Hematopoietic multipotent progenitor cell treated with erythropoietin and hydrocortisone succinate and interleukin-3 and kit ligand, for 8 days (in vitro differentiated cells): Measurements from ENCODE around the gene DTX3L.
"Not testable (repeated sequence)": the region's sequence is repeated elsewhere in the genome, so short reads cannot be mapped to it uniquely, and the experiment has no call there.

Experiments used
- DNase-seq: peaks from one replicate; pipeline ENCODE4 v3.0.0-alpha.2; 2015

The DTX3L gene

GRCh38 chr3:122562923-122563716, 1.0 kb upstream of the DTX3L start:
- peak; percentile 31 for DNase-seq

GRCh38 chr3:122563717-122564025, 467 bp upstream of the DTX3L start:
- DNase-seq, result peak; percentile 34

- not testable (repeated sequence) for DNase-seq
Measured at GRCh38 chr3:122568131-122568530, 4.0 kb downstream of the DTX3L start.

- DNase-seq, result no peak
Measured at GRCh38 chr3:122568755-122569154, 4.6 kb downstream of the DTX3L start.

- no peak for DNase-seq
Measured at GRCh38 chr3:122572940-122573412, 8.8 kb downstream of the DTX3L start.

GRCh38 chr3:122576174-122576940, 12.2 kb downstream of the DTX3L start:
- no peak for DNase-seq

GRCh38 chr3:122577409-122578031, 13.4 kb downstream of the DTX3L start, which contains the start of gene PARP15:
Gene PARP15, plus strand, starts transcription at chr3:122577650. Its CDS starts 18 bp downstream, at chr3:122577668.
- peak; percentile 72 for DNase-seq

- peak; percentile 46 for DNase-seq
Measured at GRCh38 chr3:122578069-122578740, 14.1 kb downstream of the DTX3L start.

GRCh38 chr3:122580470-122580869, 16.3 kb downstream of the DTX3L start:
- DNase-seq, result no peak

- no peak for DNase-seq
Measured at GRCh38 chr3:122581622-122582021, 17.5 kb downstream of the DTX3L start.

GRCh38 chr3:122582390-122582789, 18.3 kb downstream of the DTX3L start:
- no peak for DNase-seq

GRCh38 chr3:122586098-122586497, 22.0 kb downstream of the DTX3L start:
- no peak for DNase-seq

GRCh38 chr3:122586773-122587485, 22.8 kb downstream of the DTX3L start:
- DNase-seq, result no peak

- DNase-seq, result no peak
Measured at GRCh38 chr3:122587572-122587971, 23.4 kb downstream of the DTX3L start.

- no peak for DNase-seq
Measured at GRCh38 chr3:122589297-122589696, 25.2 kb downstream of the DTX3L start.

GRCh38 chr3:122590610-122591009, 26.5 kb downstream of the DTX3L start:
- no peak for DNase-seq

- DNase-seq, result no peak
Measured at GRCh38 chr3:122594025-122594424, 29.9 kb downstream of the DTX3L start.

- DNase-seq, result peak; percentile 72
Measured at GRCh38 chr3:122598151-122598550, 34.0 kb downstream of the DTX3L start.

GRCh38 chr3:122598556-122598955, 34.4 kb downstream of the DTX3L start:
- peak; percentile 40 for DNase-seq

- peak; percentile 84 for DNase-seq
Measured at GRCh38 chr3:122602011-122602710, 38.0 kb downstream of the DTX3L start.

GRCh38 chr3:122603056-122603455, 38.9 kb downstream of the DTX3L start:
- no peak for DNase-seq

GRCh38 chr3:122606330-122606729, 42.2 kb downstream of the DTX3L start:
- no peak for DNase-seq
